Activated CD4-positive, alpha-beta T cell treated with anti-CD3 and anti-CD28 coated beads, Interleukin-2, amount 10 ng/mL, durations not matched to agents 7 days and 5 days (primary cell): Measurements from ENCODE around the gene UBE2D2. TPM values are rescaled to one million over a fixed set of nuclear protein-coding genes. Genes with fewer than 3 reads are reported as not detected.

Experiments
- CTCF ChIA-PET: fragments of 350-600 bp; sonication (Branson Sonifier 250); formaldehyde crosslinking; loops from one replicate; lab custom pipeline; 2021; ENCODE audit warnings: antibody characterized with exemption; lab: Charles Lee
- POLR2A ChIA-PET: fragments of 350-600 bp; sonication (Branson Sonifier 250); formaldehyde crosslinking; loops from one replicate; lab custom pipeline; 2021; ENCODE audit warnings: antibody characterized with exemption; lab: Charles Lee
- DNase-seq: peaks from one replicate; pipeline ENCODE4 v3.0.0-alpha.2; 2020
- H3K27ac Mint-ChIP-seq: one replicate; pipeline ENCODE4 v1.8.0; 2021; ENCODE audit warnings: mild to moderate bottlenecking, moderate library complexity, mixed read lengths
- H3K27me3 Mint-ChIP-seq: one replicate; pipeline ENCODE4 v1.8.0; 2021; ENCODE audit warnings: mixed read lengths
- H3K36me3 Mint-ChIP-seq: one replicate; pipeline ENCODE4 v1.8.0; 2021; ENCODE audit warnings: low read depth, mixed read lengths
- H3K4me1 Mint-ChIP-seq: one replicate; pipeline ENCODE4 v1.8.0; 2021; ENCODE audit warnings: mixed read lengths
- H3K4me3 Mint-ChIP-seq: one replicate; pipeline ENCODE4 v1.8.0; 2021; ENCODE audit warnings: mild to moderate bottlenecking, moderate library complexity, mixed read lengths
- H3K9me3 Mint-ChIP-seq: one replicate; pipeline ENCODE4 v1.8.0; 2021; ENCODE audit warnings: mixed read lengths
- total RNA-seq, 2 experiments: library from RNA; stranded (reverse); gene quantifications; one replicate each; pipeline ENCODE4 v1.2.3, GENCODE V29; 2021

Gene UBE2D2
- total RNA-seq, 2 experiments from 2014 or later, result 231 to 265 TPM

- Mint-ChIP-seq H3K4me1 (peaks cover 36% of the 10 kb centered on the region), H3K27ac (no peak overlapping the region), H3K9me3 (no peaks in the 10 kb centered on the region), H3K4me3 (no peak overlapping the region), H3K27me3 (no peaks in the 10 kb centered on the region), H3K36me3 (no peaks in the 10 kb centered on the region)
- ChIA-PET CTCF (interaction anchor here (0.5 to 1.1 kb wide), 4 partner anchors 11 to 994 kb away, joined by 3 to 5 read pairs (median 4); no protein-coding TSS in a partner anchor), POLR2A (no interaction called here)
- no peak for DNase-seq
These were observed 110.1 kb downstream of the UBE2D2 start for GRCh38 chr5:139671096-139671841.

DNA sequence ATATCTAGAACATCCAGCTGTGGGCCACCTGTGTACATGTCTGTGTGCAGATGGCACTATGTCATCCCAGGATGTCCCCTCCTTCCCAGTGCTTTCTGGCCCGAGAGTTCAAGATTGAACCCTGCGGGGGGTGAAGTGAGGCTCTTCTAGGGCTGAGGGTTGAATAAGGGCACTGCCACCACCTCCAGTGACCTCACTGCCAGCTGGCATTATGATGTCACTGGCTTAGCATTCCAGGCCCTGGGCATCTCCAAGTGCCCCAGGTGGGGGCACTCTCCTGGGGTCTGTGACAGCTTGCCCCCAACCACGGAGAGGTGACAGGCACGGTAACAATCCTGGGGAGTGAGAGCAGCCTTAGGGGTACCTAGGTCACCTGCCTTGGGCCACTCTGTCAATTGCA lies 114.1 kb downstream of the UBE2D2 start:
- ChIA-PET CTCF (interaction anchor here (0.9 kb wide), 1 partner anchor 27 kb away, joined by 3 read pairs; the partner anchor contains the start of gene CXXC5), POLR2A (no interaction called here)
- no peaks in the 10 kb centered on the region for H3K9me3 Mint-ChIP-seq
- H3K36me3 Mint-ChIP-seq, result no peaks in the 10 kb centered on the region
- no peak overlapping the region for H3K27ac Mint-ChIP-seq
- H3K4me3 Mint-ChIP-seq, result no peak overlapping the region
- H3K4me1 Mint-ChIP-seq, result peaks cover 5% of the 10 kb centered on the region
- no peak for DNase-seq
- H3K27me3 Mint-ChIP-seq, result no peaks in the 10 kb centered on the region

GRCh38 chr5:139675825-139676224 lies 114.7 kb downstream of the UBE2D2 start:
- H3K36me3 Mint-ChIP-seq, result no peaks in the 10 kb centered on the region

GRCh38 chr5:139676406-139676805 lies 115.3 kb downstream of the UBE2D2 start:
- POLR2A ChIA-PET, result no interaction called here
- no peaks in the 10 kb centered on the region for H3K4me1 Mint-ChIP-seq
- CTCF ChIA-PET, result no interaction called here
- no peaks in the 10 kb centered on the region for H3K27me3 Mint-ChIP-seq
- H3K27ac Mint-ChIP-seq, result no peak overlapping the region
- no peak for DNase-seq
- H3K36me3 Mint-ChIP-seq, result no peaks in the 10 kb centered on the region
- H3K9me3 Mint-ChIP-seq, result no peaks in the 10 kb centered on the region
- H3K4me3 Mint-ChIP-seq, result no peak overlapping the region

More at GRCh38 chr5:139675825-139676224, 114.7 kb downstream of the UBE2D2 start:
- Mint-ChIP-seq H3K27me3 (no peaks in the 10 kb centered on the region), H3K4me1 (no peaks in the 10 kb centered on the region), H3K9me3 (no peaks in the 10 kb centered on the region), H3K27ac (no peak overlapping the region), H3K4me3 (no peak overlapping the region)
- ChIA-PET CTCF (no interaction called here), POLR2A (no interaction called here)
- no peak for DNase-seq

DNA sequence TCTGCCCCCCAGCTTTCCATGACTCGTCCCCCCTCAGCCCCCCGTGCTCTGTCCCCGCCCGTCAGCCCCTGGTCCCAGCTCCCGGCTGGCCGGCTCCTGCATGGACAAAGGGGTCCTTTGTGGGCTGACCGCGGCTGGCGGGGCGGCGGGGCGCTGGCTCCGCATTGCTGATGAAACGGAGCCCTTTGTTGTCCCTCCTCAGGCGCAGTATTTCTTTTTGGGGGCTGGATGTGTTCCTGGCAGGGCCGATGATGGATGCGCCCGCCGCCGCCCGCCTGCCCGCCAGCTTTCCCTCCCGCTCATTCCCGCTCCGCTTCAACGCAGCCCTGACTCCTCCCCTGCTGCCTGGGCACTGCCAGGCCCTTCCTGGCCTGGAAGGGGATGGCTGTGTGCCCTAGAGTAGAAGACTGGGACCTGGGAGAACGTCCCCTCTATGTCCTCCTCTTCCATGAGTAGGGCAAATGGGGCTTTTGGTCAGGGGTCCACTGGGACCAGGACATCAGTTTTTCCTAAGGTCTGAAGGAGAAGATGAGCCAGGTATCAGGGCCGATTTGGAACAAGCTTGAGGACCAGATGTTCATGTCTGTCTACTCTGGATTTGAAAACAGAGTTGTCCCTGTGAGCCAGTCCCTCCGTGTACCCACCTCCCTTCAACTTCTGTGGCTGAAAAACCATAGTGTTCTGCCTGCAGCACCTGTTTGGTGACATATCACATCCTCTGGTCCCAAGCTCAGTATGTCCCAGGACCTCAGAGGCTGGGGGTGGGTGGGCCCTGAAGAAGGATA lies 116.0 kb downstream of the UBE2D2 start:
- H3K36me3 Mint-ChIP-seq, result no peaks in the 10 kb centered on the region
- no peaks in the 10 kb centered on the region for H3K27me3 Mint-ChIP-seq
- H3K27ac Mint-ChIP-seq, result no peak overlapping the region
- H3K4me1 Mint-ChIP-seq, result no peaks in the 10 kb centered on the region
- no peak overlapping the region for H3K4me3 Mint-ChIP-seq
- DNase-seq, result no peak
- ChIA-PET POLR2A (no interaction called here), CTCF (interaction anchor here (1.5 to 1.6 kb wide), 3 partner anchors 8 to 42 kb away, joined by 3 to 6 read pairs (median 5); no protein-coding TSS in a partner anchor)
- H3K9me3 Mint-ChIP-seq, result no peaks in the 10 kb centered on the region

Other genes starting within 250 kb of the UBE2D2 start
- gene PAIP2, start 219.5 kb upstream of the UBE2D2 start, total RNA-seq, result 10 to 100 TPM; 87.0 to 96.0 TPM
- under 1 TPM; 0.75 to 0.77 TPM for gene SLC23A1, start 178.0 kb upstream of the UBE2D2 start, total RNA-seq
- 10 to 100 TPM; 12.7 to 13.4 TPM for gene MZB1, start 171.4 kb upstream of the UBE2D2 start, total RNA-seq
- gene PROB1, start 166.2 kb upstream of the UBE2D2 start, total RNA-seq, result 1 to 10 TPM; 3.3 to 3.4 TPM
- gene SPATA24, start 157.2 kb upstream of the UBE2D2 start, total RNA-seq, result 1 to 10 TPM; 5.5 to 7.2 TPM
- 1 to 10 TPM; 4.5 to 6.8 TPM for gene DNAJC18, start 121.8 kb upstream of the UBE2D2 start, total RNA-seq
- gene ECSCR, start 98.6 kb upstream of the UBE2D2 start, total RNA-seq, result under 1 TPM; 0.45 to 0.73 TPM
- gene SMIM33, start 90.3 kb upstream of the UBE2D2 start, total RNA-seq, result 1 to 10 TPM; 1.1 to 1.2 TPM
- gene STING1, start 78.6 kb upstream of the UBE2D2 start, total RNA-seq, result 100 to 1,000 TPM; 175 TPM
- 1 to 10 TPM in 1 of 2 experiments, under 1 TPM in 1; 0.99 to 1.9 TPM for gene CXXC5, start 87.0 kb downstream of the UBE2D2 start, total RNA-seq
- gene PSD2, start 234.5 kb downstream of the UBE2D2 start, total RNA-seq, result not detected